ENCODE results near the gene PPFIA4.
A peak's percentile ranks its signal among the peaks of the same experiment; 100 is the strongest.

PPFIA4 gene

GRCh38 chr1:203103216-203103615, 76.9 kb downstream of the PPFIA4 start:
- DNase-seq (ENCODE audit: low read depth) = no peak

- no peak for DNase-seq (ENCODE audit: low read depth)
These were observed 77.7 kb downstream of the PPFIA4 start for GRCh38 chr1:203103829-203104495.

- DNase-seq (ENCODE audit: low read depth) = no peak
These were observed 78.6 kb downstream of the PPFIA4 start for GRCh38 chr1:203104789-203105390.

DNA sequence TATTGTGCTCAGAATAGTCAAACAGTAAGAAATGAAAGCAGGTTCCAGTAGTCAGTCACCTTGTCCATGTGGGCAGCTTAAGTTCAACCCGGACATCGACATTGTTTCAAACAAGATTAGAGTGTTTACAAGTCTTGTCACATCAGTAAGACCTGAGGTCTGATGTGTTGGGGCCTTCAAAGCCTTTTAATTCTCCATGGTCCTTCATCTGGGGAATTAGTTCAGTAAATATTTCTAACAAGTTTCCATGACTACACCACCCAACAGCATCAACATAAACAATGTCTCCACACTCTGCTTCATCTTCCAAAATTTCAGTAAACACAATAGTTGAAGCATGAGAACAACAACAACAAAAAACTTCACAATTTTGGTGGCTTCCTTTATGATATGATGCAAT, 86.2 kb downstream of the PPFIA4 start:
- DNase-seq (ENCODE audit: low read depth) = no peak

DNA sequence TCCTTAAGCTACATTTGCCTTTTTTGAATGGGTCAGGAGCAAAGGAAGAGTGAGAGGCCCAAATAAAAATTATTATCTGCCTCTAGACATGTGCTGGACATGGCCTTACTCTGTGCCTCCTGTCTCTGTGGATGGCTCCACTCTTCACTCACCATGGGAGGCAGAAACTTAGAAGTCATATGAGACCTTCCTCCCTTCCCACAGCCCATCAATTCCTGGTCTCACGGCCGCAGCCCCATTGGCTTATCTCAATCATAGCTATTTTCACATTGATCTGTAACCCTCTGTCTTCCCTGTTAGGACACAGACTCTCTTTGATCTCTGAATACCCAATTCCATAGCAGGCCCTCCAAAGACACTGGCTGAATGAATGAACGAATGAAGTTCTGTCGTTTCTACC, 87.0 kb downstream of the PPFIA4 start:
- DNase-seq (ENCODE audit: low read depth) = no peak

DNA sequence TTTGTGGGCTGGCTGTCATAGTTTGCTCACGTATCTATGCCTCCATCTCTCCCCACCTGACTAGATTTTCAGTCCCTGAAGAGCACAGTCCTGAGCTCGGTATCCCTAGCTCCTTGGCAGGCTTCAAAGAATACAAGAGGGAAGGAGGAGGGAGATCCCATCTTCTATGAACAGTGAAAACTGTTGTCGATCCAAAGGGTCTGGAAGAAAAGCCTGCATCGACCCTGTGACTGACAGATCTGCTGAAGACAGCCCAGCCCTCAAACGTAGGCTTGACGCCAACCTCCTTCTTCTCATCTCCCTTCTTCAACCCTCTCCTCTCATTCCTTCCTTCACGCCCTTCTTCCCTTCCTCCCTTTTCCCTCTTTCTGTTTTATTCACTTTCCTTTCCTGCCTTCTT, 87.9 kb downstream of the PPFIA4 start:
- DNase-seq (ENCODE audit: low read depth) = no peak

DNA sequence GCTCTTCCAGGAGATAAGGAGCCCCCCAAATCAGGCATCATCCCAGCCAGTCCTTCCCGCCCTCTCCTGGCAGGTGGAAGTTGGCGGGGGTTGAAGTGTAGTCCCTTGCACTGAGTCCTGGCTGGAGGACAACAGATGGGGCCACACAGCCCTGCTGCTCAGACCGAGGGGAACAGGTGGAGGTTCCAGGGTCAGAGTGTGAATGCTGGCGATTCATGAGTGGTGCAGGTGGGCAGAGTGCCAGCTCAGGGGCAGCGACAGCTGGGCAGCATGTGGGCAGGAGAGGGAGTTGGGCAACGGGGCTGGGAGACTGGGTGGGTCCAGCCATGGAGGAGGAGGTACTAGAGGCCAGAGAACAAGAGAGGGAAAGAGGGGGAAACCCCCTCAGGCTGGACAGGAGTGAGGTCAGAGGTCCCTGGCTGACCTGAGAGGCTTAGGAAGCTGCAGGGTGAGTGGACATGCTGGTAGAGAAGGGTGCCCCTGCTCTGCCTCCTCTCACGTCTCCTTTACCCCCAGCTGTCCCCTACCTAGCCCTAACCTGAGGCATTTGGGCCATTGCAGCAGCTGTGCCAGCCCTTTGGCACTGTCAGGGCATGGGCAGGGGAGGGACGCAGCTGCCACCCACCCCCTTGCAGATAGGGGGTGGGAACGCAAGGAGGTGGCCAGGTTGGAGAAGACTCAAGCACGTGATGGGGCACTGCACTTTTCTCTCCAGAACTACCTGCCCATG, 90.0 kb downstream of the PPFIA4 start:
- DNase-seq (ENCODE audit: low read depth) = no peak

DNA sequence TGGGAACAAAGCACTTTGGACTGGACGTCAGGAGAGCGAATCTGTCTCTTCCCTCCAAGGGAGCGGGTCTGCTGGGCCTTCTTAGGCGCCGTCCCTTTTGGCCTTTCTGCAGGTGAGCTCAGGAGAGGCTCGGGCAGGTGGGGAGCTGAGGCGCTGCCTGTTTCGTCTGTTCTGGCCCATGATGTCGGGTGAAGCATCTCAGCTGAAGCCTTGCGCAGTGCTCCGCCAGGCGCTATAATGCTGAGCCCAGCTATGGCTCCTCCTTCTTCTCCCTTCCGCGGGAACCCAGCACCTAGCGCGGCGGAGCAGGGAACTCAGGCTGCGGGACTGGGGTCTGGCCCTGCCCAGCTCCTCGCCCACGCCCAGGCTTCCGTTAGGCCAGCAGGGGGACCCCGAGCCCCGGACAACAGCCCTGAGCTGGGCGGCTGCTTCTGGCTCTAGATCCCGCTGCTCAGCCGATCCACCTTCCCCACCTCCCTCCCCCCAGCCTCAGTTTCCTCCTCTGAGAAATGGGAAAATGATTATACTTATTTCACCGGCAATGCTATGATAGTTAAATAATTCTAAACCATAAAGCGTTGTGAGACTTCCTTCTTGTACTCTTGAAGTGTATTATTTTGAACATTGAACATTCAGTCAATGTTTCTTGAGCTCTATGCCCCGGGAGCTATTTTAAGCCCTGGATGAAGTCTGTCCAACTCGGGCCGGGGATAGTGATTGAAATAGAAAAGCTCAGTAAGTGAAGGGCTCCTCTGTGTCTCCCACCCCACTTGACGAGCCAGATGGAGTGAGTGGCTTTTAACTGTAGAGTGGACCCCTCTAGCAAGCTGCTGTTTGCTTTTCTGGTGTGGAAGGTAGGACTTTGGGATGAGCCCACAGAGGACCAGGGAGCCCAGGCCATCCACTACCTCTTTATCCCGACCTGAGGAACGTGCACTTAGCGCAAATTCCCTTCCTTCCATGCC, 91.6 kb downstream of the PPFIA4 start:
- DNase-seq (ENCODE audit: low read depth) = peak; percentile 2

DNA sequence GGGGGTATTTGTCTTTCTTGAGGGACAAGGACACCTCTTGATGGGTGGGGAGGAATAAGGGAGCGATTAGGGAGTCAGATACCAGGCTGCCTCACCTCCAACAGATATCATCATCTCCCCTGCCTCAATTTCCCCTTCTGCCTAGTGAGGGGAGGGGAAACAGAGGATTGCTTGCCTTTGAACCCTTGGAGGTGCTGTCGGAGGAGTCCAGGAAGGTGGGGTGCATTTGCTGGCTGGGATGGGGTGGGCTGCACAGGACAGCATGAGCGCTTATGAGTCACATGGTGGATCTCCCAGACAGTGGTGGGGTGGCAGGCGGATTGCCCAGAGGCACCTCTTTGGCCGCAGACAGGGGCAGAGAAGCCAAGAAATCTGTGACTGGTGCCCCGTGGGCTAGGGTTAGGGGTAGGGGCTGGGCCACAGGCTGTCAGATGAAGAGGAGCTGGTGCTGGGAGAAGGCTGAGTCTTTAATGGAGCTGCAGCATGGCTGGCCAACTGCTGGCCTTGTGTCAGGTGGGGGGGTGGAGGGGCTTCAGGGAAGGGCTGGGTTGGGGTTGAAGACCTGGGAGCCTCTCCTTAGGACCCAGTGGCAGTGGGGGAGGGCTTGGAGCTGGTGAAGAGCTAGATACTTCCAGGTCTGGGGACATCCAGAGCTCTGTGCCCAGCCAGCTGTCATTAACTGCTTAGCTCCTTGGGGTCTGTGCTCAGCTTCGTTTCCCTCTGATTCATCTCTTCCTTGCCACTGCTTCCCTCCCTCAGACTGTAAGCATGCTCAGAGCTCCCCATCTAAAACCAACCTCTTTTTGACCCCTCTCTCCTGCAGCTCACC, 94.2 kb downstream of the PPFIA4 start:
- DNase-seq (ENCODE audit: low read depth) = no peak

DNA sequence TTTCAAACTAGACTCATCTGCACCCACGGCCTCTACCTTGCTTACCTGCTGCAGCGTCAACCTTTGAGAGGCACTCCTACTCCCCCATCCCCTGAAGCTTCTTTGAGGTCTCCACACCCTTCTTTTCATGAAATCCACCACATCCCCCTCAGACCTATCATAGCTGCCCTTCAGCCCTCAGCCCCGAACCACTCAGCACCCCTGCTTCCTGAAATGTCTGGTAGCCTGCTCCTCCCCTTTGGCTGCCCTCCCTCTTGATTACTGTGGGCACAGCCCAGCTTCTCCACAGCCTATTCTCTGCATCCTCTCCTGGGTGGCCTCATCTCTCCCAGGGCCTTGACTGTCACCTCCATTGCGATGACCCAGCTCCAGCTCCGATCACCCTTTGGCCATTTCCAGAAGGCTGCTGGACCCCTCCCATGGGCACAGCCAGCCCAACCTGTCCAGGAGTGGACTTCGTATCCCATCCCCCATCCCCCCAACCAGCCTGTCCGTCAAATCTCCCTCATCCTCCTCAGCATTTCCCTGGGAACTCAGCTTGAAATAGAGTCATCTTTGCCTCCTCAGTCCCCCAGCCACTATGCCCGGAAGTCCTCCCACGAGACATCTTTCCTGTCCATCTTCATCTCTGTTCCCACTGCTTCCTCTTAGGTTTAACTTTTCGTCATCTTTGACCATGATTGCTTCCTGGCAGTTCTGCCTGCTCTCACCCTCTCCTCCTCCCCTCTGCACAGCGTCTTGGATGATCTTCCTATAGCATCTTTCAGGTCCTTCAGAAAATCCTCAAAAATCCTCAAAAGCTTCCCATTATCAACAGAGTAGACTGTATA, 95.1 kb downstream of the PPFIA4 start:
- DNase-seq (ENCODE audit: low read depth) = no peak

DNA sequence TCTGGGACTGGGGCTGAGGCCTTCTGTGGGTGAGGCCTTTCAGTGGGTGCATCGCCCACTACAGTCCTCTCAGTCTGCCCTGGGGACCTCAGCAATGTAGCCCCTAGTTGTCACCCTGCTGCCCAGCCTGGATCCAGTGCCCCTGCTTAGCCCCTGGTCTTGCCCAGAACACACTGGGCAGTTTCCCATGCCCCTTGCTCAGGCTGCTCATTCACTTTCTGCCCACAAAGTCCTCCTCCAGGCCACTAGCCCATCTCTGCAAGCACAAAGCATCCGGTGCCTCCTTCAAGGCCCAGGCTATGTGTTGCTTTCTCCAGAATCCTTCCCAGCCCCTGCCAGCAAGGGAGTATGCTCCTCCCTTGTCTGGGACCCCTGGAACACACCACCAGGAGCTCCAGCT, 95.9 kb downstream of the PPFIA4 start:
- no peak for DNase-seq (ENCODE audit: low read depth)

- DNase-seq (ENCODE audit: low read depth) = no peak
These were observed 97.7 kb downstream of the PPFIA4 start for GRCh38 chr1:203124011-203124410.

DNA sequence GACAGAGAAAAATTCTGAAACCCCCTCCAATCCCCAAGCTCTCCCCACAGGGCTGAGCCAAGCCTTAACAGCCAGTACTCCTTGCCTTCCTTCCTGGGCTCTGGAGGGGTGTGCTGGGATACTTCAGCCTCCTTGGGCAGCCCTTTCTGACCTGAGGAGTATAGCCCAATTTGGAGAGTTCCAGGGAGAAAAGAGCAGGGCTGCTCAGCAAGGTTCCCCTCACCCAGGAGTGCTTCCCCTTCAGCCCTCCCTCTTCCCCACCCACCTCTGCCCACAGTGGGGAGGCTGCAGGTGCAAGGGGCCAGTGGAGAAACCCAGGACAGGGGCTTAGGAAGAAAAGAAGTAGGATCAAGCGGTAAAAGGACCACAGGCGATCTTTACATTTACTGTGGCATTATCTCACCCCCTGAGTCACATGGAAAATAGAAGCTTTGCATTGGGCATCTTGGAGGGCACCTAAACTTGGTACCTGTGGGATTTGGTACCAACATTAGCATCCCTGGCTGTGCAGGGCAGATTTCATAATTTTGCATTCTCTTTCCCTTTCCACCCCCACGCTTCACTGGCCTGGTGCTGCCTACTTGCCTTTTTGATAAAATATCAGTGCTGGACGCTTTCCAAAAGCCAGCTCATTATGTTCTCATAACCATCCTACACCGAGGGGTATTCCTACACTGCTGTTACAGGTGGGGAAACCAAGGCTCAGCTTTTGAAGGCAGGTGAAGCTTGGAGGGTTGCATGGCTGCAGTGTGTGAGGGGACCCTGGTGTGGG, 98.4 kb downstream of the PPFIA4 start:
- no peak for DNase-seq (ENCODE audit: low read depth)

GRCh38 chr1:203126151-203126865, 100.0 kb downstream of the PPFIA4 start:
- DNase-seq (ENCODE audit: low read depth) = no peak

DNA sequence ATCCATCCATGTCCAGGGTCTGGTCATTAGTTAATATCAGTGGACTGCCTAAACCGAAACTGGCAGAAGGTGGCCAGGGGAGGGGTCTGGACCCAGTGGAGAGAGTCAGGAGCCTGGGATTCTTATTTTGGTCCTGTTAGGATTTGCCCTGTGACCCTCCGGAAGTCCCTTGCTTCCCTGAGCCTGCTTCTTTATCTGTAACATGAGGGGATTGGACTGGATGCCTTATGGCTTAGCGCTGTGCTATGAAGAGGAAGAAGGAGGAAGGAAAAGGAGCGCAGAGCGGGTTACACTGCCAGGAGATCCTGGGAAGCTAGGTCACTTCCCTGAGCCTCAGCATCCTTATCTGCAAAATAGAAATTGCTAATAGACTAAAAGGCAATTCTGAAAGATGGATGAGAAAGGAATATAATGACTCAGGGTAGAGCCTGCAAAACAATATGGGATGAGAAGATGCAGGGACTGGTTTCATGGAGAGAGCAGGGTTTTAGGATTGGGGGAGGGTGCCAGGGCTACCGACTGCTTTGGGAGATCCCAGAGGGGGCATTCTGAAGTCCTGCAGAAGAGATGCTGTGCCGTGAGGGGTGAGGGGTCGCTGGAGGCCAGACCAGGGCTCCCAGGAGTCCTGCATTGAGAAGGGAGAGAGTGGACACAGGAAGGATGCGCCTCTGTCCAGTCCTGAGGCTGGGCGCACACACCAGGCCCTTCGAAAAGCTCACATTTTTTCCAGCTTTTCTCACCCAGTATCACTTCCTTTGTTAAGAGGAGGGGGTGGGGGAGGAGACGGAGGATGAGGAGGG, 100.8 kb downstream of the PPFIA4 start:
- no peak for DNase-seq (ENCODE audit: low read depth)

- no peak for DNase-seq (ENCODE audit: low read depth)
These were observed 101.6 kb downstream of the PPFIA4 start, which contains the start of gene ADORA1 for GRCh38 chr1:203127666-203128430. TSS of gene ADORA1 (plus strand) at chr1:203127726. CDS start at chr1:203128842, 1,116 bp downstream.

DNA sequence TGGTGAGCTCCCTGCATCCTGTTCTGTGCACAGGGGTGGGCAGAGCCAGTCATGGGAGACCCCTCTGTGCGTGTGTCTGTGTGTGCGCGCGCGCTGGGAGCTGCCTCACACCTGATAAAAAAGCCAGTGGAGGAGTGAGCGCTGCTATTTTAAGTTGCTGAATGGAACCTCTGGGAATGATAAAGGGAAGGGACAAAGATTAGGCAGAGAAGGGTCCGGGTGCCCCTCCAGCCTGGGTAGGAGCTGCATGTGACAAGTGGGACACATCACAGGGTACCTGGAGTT, 102.1 kb downstream of the PPFIA4 start:
- no peak for DNase-seq (ENCODE audit: low read depth)
